SU-DHL-6 (cell line): ENCODE data around the gene TMCC1.

Experiments
- H2AFZ ChIP-seq: fragments of 200-600 bp; sonication (generic); 2 replicates; pipeline ENCODE4 v1.6.1; 2014; ENCODE audit warnings: low read depth, mild to moderate bottlenecking, moderate library complexity, mixed read lengths, antibody characterized with exemption, low read length; ENCODE audit not compliant: severe bottlenecking
- H3F3A ChIP-seq: fragments of 200-600 bp; shearing (Covaris generic); 2 replicates; pipeline ENCODE4 v1.6.0; 2016; ENCODE audit warnings: antibody characterized with exemption, mild to moderate bottlenecking; ENCODE audit not compliant: insufficient read depth
- H3K27ac ChIP-seq: fragments of 200-600 bp; sonication (generic); 2 replicates; pipeline ENCODE4 v1.5.1; 2016; ENCODE audit warnings: low read depth, mild to moderate bottlenecking, low read length, moderate library complexity, mixed read lengths
- H3K27me3 ChIP-seq: fragments of 200-600 bp; sonication (generic), shearing (Covaris generic); 2 replicates; pipeline ENCODE4 v1.6.0; 2014; ENCODE audit warnings: mild to moderate bottlenecking, low read length
- H3K36me3 ChIP-seq: fragments of 200-600 bp; sonication (generic); 2 replicates; pipeline ENCODE4 v1.6.1; 2014; ENCODE audit warnings: mild to moderate bottlenecking, low read length, mixed read lengths
- H3K4me2 ChIP-seq: fragments of 300-600, 200-600 bp; shearing (Covaris generic), sonication (generic); 2 replicates; pipeline ENCODE4 v1.6.0; 2014; ENCODE audit warnings: low read length, low read depth, mild to moderate bottlenecking; ENCODE audit not compliant: poor library complexity, severe bottlenecking
- H3K4me3 ChIP-seq: fragments of 200-600 bp; sonication (generic); 2 replicates; pipeline ENCODE4 v1.5.1; 2014; ENCODE audit warnings: antibody characterized with exemption, low read length, mild to moderate bottlenecking, mixed read lengths; ENCODE audit not compliant: insufficient read depth, poor library complexity, severe bottlenecking
- H3K79me2 ChIP-seq: fragments of 200-600 bp; sonication (generic); 2 replicates; pipeline ENCODE4 v1.6.1; 2014; ENCODE audit warnings: mild to moderate bottlenecking, low read length, moderate library complexity; ENCODE audit not compliant: insufficient read depth
- H3K9ac ChIP-seq: fragments of 200-600 bp; sonication (generic); 2 replicates; pipeline ENCODE4 v1.7.0; 2014; ENCODE audit warnings: mild to moderate bottlenecking, low read length
- H3K9me2 ChIP-seq: fragments of 200-600 bp; sonication (generic); replicated peaks from 2 replicates; pipeline ENCODE4 v1.6.1; 2014; ENCODE audit warnings: low read length; ENCODE audit not compliant: insufficient read depth
- H3K9me3 ChIP-seq: fragments of 200-600 bp; sonication (generic); 2 replicates; pipeline ENCODE4 v1.6.1; 2014; ENCODE audit warnings: low read length, mixed read lengths; ENCODE audit not compliant: insufficient read depth
- H4K20me1 ChIP-seq: fragments of 200-600 bp; sonication (generic); 2 replicates; pipeline ENCODE4 v1.6.1; 2014; ENCODE audit warnings: low read depth, mild to moderate bottlenecking, antibody characterized with exemption, low read length, moderate library complexity, mixed read lengths
- EZH2phosphoT487 ChIP-seq: fragments of 200-600 bp; sonication (generic), shearing (Covaris generic); conservative IDR thresholded peaks from 2 replicates; pipeline ENCODE4 v1.6.1; 2018; ENCODE audit warnings: mild to moderate bottlenecking, antibody characterized with exemption, low read length, moderate library complexity, mixed read lengths
- TF ChIP-seq, protein P1 (sequence below): fragments of 200-600 bp; sonication (generic); IDR thresholded peaks from one replicate; pipeline ENCODE4 v1.5.1; 2017; ENCODE audit warnings: antibody characterized with exemption, mild to moderate bottlenecking, low read length, moderate library complexity; ENCODE audit not compliant: insufficient read depth, poor library complexity, severe bottlenecking

Gene TMCC1

DNA sequence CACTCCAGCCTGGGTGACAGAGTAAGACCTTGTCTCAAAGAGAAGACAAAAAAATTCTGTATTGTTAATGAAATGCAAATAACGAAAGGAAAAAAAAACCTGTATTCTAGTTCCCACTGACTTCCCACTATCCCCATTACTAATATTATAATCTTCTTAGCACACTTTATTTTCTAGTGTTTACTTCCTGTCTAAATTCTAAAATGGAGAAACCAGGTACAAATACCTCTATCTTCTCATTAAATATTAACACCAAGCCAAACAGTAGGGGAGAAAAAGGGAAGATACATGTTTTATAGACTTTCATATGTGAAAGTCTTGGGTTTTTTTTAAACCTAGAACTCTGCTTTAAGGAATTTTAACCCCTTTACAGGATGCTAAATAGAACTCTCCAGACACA is 231.7 kb downstream of the TMCC1 start:
- no peaks in the 10 kb centered on the region for H3K79me2 ChIP-seq
- H3K27ac ChIP-seq = no peak overlapping the region
- TF ChIP-seq, protein P1, sequence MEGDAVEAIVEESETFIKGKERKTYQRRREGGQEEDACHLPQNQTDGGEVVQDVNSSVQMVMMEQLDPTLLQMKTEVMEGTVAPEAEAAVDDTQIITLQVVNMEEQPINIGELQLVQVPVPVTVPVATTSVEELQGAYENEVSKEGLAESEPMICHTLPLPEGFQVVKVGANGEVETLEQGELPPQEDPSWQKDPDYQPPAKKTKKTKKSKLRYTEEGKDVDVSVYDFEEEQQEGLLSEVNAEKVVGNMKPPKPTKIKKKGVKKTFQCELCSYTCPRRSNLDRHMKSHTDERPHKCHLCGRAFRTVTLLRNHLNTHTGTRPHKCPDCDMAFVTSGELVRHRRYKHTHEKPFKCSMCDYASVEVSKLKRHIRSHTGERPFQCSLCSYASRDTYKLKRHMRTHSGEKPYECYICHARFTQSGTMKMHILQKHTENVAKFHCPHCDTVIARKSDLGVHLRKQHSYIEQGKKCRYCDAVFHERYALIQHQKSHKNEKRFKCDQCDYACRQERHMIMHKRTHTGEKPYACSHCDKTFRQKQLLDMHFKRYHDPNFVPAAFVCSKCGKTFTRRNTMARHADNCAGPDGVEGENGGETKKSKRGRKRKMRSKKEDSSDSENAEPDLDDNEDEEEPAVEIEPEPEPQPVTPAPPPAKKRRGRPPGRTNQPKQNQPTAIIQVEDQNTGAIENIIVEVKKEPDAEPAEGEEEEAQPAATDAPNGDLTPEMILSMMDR = no peak
- H3K9me3 ChIP-seq = no peaks in the 10 kb centered on the region
- H3K4me3 ChIP-seq = no peak overlapping the region
- no peaks in the 10 kb centered on the region for H3F3A ChIP-seq
- H3K9ac ChIP-seq = no peak overlapping the region
- no peaks in the 10 kb centered on the region for H3K36me3 ChIP-seq
- H3K27me3 ChIP-seq = no peaks in the 10 kb centered on the region
- no peaks in the 10 kb centered on the region for H4K20me1 ChIP-seq
- no peaks in the 10 kb centered on the region for H3K9me2 ChIP-seq
- H3K4me2 ChIP-seq = no peak overlapping the region
- H2AFZ ChIP-seq = no peak overlapping the region

DNA sequence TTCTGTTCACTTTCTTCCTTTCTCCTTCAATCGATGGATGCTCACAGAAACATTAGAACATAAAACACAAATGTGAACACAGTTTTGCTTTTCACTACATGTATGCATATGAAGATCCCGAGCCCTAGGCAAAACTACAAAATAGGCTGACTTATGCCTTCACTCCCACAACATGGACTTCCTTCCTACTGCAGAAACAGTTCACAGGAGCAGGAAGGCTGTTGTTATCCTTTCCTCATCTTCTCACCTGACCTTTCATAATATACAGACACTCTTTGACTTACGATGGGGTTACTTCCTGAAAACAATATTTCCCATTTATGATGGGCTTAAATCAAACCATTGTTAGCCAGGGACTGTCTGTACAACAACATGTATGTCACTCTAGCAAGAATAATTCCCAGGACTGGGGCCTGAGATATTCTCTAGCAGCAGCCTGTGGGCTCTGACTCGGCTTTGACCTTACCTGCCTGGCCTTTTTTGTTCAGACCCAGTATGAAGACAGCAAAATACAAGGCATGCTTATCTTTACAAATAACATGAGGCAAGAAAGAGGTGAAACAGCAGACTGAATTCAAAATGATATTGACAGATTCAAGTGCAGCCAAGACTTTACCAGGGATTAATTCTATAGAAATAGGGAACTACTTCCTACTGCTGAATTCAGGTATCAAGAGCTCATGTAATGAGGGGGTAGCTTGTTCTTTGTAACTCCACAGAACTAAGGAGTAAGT is 235.2 kb downstream of the TMCC1 start:
- no peak overlapping the region for H3K27ac ChIP-seq
- no peaks in the 10 kb centered on the region for H3K79me2 ChIP-seq
- no peak overlapping the region for H3K9ac ChIP-seq
- H3K4me2 ChIP-seq = no peak overlapping the region
- TF ChIP-seq, protein P1 = no peak
- no peak for TF ChIP-seq EZH2phosphoT487
- no peaks in the 10 kb centered on the region for H3K36me3 ChIP-seq
- H3K9me2 ChIP-seq = no peaks in the 10 kb centered on the region
- H3K27me3 ChIP-seq = no peaks in the 10 kb centered on the region
- no peak overlapping the region for H3K4me3 ChIP-seq
- no peaks in the 10 kb centered on the region for H3K9me3 ChIP-seq
- no peaks in the 10 kb centered on the region for H3F3A ChIP-seq
- no peak overlapping the region for H2AFZ ChIP-seq
- H4K20me1 ChIP-seq = no peaks in the 10 kb centered on the region

DNA sequence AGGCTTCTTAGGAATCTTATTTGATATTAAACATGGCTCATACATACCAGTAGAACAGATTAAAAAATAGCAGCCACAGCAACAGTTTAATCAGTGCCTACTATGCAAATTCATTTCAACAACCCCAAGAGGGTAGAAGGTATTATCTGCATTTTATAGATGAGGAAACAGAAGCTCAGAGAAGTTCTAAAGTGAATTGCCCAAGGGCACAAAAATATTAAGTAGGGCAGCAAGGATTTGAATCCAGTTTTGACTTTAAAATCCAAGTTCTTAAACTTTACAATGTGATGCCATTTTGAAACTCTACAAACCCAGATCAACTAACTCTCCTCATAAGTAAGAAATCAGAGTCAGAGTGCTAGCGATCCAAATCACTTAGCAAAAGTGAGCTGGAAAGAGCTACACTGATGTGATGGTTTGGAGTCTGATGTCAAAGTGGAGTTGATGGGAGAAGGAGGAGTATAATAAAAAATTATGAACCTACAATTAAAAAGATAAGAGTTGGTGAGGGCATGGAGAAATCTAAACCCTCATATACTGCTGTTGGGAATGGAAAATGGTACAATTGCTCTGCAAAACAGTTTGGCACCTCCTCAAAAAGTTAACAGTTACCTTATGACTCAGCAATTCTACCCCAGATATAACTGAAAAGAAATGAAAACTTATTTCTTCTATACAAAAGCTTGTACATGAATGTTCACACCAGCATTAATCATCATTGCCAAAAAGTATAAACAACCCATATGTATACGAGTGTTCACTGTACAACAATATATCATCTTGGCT is 236.1 kb downstream of the TMCC1 start:
- H3K4me3 ChIP-seq = no peak overlapping the region
- H3K36me3 ChIP-seq = no peaks in the 10 kb centered on the region
- H3K9ac ChIP-seq = no peak overlapping the region
- H3K27ac ChIP-seq = no peak overlapping the region
- H3K9me2 ChIP-seq = no peaks in the 10 kb centered on the region
- no peaks in the 10 kb centered on the region for H3F3A ChIP-seq
- no peaks in the 10 kb centered on the region for H3K27me3 ChIP-seq
- H2AFZ ChIP-seq = no peak overlapping the region
- no peak overlapping the region for H3K4me2 ChIP-seq
- H3K9me3 ChIP-seq = no peaks in the 10 kb centered on the region
- H4K20me1 ChIP-seq = no peaks in the 10 kb centered on the region
- H3K79me2 ChIP-seq = no peaks in the 10 kb centered on the region
- no peak for TF ChIP-seq EZH2phosphoT487
- TF ChIP-seq, protein P1 = no peak
